Fibroblast of the conjunctiva (primary cell): Measurements from ENCODE around the gene SPINK2.
A peak's percentile ranks its signal among the peaks of the same experiment; 100 is the strongest.

ENCODE experiments used
- DNase-seq: peaks from one replicate; pipeline ENCODE4 v3.0.0-alpha.2; 2010; ENCODE audit warnings: low read depth

SPINK2 gene

GRCh38 chr4:56799824-56800756, 21.4 kb downstream of the SPINK2 start:
- peak; percentile 83 for DNase-seq

- no peak for DNase-seq
These were observed 22.2 kb downstream of the SPINK2 start for GRCh38 chr4:56799161-56799759.

GRCh38 chr4:56796211-56796610, 25.3 kb downstream of the SPINK2 start:
- no peak for DNase-seq

- DNase-seq: no peak
These were observed 30.2 kb downstream of the SPINK2 start for GRCh38 chr4:56791316-56791715.

GRCh38 chr4:56790691-56791091, 30.8 kb downstream of the SPINK2 start:
- peak; percentile 34 for DNase-seq

GRCh38 chr4:56788081-56788480, 33.4 kb downstream of the SPINK2 start:
- no peak for DNase-seq

- no peak for DNase-seq
These were observed 34.1 kb downstream of the SPINK2 start for GRCh38 chr4:56787380-56787779.

- DNase-seq: peak; percentile 12
These were observed 34.5 kb downstream of the SPINK2 start for GRCh38 chr4:56786955-56787354.

- no peak for DNase-seq
These were observed 37.5 kb downstream of the SPINK2 start for GRCh38 chr4:56783986-56784385.

GRCh38 chr4:56782019-56782418, 39.5 kb downstream of the SPINK2 start:
- DNase-seq: no peak

GRCh38 chr4:56773346-56773745, 48.2 kb downstream of the SPINK2 start:
- DNase-seq: no peak

GRCh38 chr4:56772134-56772533, 49.4 kb downstream of the SPINK2 start:
- DNase-seq: no peak

GRCh38 chr4:56768763-56769162, 52.7 kb downstream of the SPINK2 start:
- DNase-seq: no peak

- DNase-seq: no peak
These were observed 53.2 kb downstream of the SPINK2 start for GRCh38 chr4:56768316-56768715.

GRCh38 chr4:56767567-56767966, 53.9 kb downstream of the SPINK2 start:
- no peak for DNase-seq

GRCh38 chr4:56764775-56765174, 56.7 kb downstream of the SPINK2 start:
- peak; percentile 43 for DNase-seq

GRCh38 chr4:56764223-56764622, 57.3 kb downstream of the SPINK2 start:
- no peak for DNase-seq

- DNase-seq: no peak
These were observed 58.8 kb downstream of the SPINK2 start for GRCh38 chr4:56762484-56763250.

GRCh38 chr4:56760183-56760582, 61.3 kb downstream of the SPINK2 start:
- DNase-seq: no peak
